Panc1 (cell line): ENCODE measurements around the gene SLC2A11.

Experiments used
- CTCF ChIP-seq: fragments of 450-650 bp; IDR thresholded peaks from 2 replicates; pipeline ENCODE4 v1.5.1; 2017; ENCODE audit warnings: mild to moderate bottlenecking
- POLR2AphosphoS5 ChIP-seq: IDR thresholded peaks from 2 replicates; pipeline ENCODE4 v1.6.1; 2012; ENCODE audit warnings: mild to moderate bottlenecking, low read depth, low read length, moderate library complexity
- REST ChIP-seq, 2 experiments: IDR thresholded peaks; 2 replicates each; pipeline ENCODE4 v1.6.1; 2011 to 2012; ENCODE audit warnings: low read depth in 2 of 2, control low read depth in 1 of 2, low read length in 1 of 2, mild to moderate bottlenecking in 1 of 2, moderate library complexity in 1 of 2; ENCODE audit not compliant: insufficient read depth in 1 of 2
- SIN3A ChIP-seq: IDR thresholded peaks from 2 replicates; pipeline ENCODE4 v1.6.1; 2012; ENCODE audit warnings: low read depth, mild to moderate bottlenecking, low read length, moderate library complexity, borderline replicate concordance; ENCODE audit not compliant: insufficient read depth
- TCF7L2 ChIP-seq: IDR thresholded peaks from 2 replicates; pipeline ENCODE4 v1.6.1; 2011; ENCODE audit warnings: mild to moderate bottlenecking, low read depth, low read length, inconsistent platforms

- TF ChIP-seq SIN3A (no peak), TCF7L2 (no peak), CTCF (no peak), REST (IDR thresholded peaks at IDR 0.05; ENCODE audit: insufficient read depth in 1 of 2, low read depth in 2 of 2, low read length in 1 of 2) (no peak), POLR2AphosphoS5 (no peak)
These were observed 26.5 kb downstream of the SLC2A11 start for GRCh38 chr22:23884140-23884539.
